Transverse colon (tissue), 4 donors: ENCODE data around the gene DLG5. TPM values are rescaled to one million over a fixed set of nuclear protein-coding genes. Genes with fewer than 3 reads are reported as not detected.

Source experiments
- DNase-seq: peaks from one replicate; pipeline ENCODE4 v3.0.0-alpha.2; 2019
- H3K27ac ChIP-seq, 4 donors: fragments of 200-600 bp; sonication (generic); 2 replicates each; pipeline ENCODE4 v1.5.1; 2016 to 2018; ENCODE audit warnings: inconsistent platforms in 4 of 4
- H3K27me3 ChIP-seq: fragments of 200-600 bp; sonication (generic); 2 replicates; pipeline ENCODE4 v1.5.1; 2017; ENCODE audit warnings: inconsistent platforms
- H3K36me3 ChIP-seq, 4 donors: fragments of 200-600 bp; sonication (generic); 2 replicates each; pipeline ENCODE4 v1.5.1; 2017 to 2019; ENCODE audit warnings: inconsistent platforms in 4 of 4
- H3K4me1 ChIP-seq, 4 donors: fragments of 200-600 bp; sonication (generic); 2 replicates each; pipeline ENCODE4 v1.5.1; 2017 to 2020; ENCODE audit warnings: inconsistent platforms in 4 of 4
- H3K4me3 ChIP-seq, 4 donors: fragments of 200-600 bp; sonication (generic); 1 replicate in 1 of 4; 2 replicates in 3 of 4; pipeline versions ENCODE4 v1.5.1 to v1.6.1; 2017 to 2019; ENCODE audit warnings: inconsistent platforms in 4 of 4
- H3K9me3 ChIP-seq, 2 donors: fragments of 200-600 bp; sonication (generic); 2 replicates each; pipeline ENCODE4 v1.5.1; 2017 to 2019; ENCODE audit warnings: inconsistent platforms in 2 of 2
- CTCF ChIP-seq, 5 experiments: fragments of 200-600 bp in 3 of 5; fragments of 450-650 bp in 2 of 5; sonication (generic) in 3 of 5; IDR thresholded peaks; 1 replicate in 2 of 5; 2 replicates in 3 of 5; pipeline ENCODE4 v1.5.1; 2016 to 2017; ENCODE audit warnings: antibody characterized with exemption in 5 of 5, inconsistent platforms in 3 of 5, mild to moderate bottlenecking in 2 of 5, moderate library complexity in 1 of 5
- EP300 ChIP-seq: sonication (generic); formaldehyde crosslinking; IDR thresholded peaks from one replicate; pipeline ENCODE4 v1.6.1; 2017; ENCODE audit warnings: antibody characterized with exemption, low read depth
- POLR2A ChIP-seq: fragments of 450-650 bp; IDR thresholded peaks from one replicate; pipeline ENCODE4 v1.6.1; 2016; ENCODE audit warnings: antibody characterized with exemption, mild to moderate bottlenecking, moderate library complexity
- POLR2AphosphoS5 ChIP-seq, 3 donors: sonication (generic); formaldehyde crosslinking; IDR thresholded peaks; one replicate each; pipeline ENCODE4 v1.6.1; 2016; ENCODE audit warnings: antibody characterized with exemption in 3 of 3
- WGBS, 2 donors: methylation state at CpG; one replicate each; pipeline ENCODE4 v1.1.5; 2018; ENCODE audit warnings: low coverage in 1 of 2; 5-methylcytosine and 5-hydroxymethylcytosine counted together
- in situ Hi-C, 4 donors: fragments of 200-750 bp; cut with MboI; loops; one replicate each; pipeline versions ENCODE4 v1.15.0 to v1.15.1; 2017; ENCODE audit warnings: low sequenced_read_pairs in 3 of 4, low pct_ligation_motif_present in 1 of 4, low pct_unique_long_range_greater_than_20kb in 1 of 4
- intact Hi-C: fragments of 100-400 bp; cut with DNase I; formaldehyde crosslinking; loops from one replicate; pipeline ENCODE4 v1.15.1; 2023; ENCODE audit warnings: low total_unique reads
- total RNA-seq, 4 donors: library from RNA; depleted of rRNA; stranded (reverse); fragments of >200 nt; gene quantifications; one replicate each; pipeline ENCODE4 v1.1.0, GENCODE V29; 2016

Gene DLG5
- total RNA-seq, 4 donors from 2014 or later, result 31.4 to 90.1 (median 44.6) TPM

- Histone ChIP-seq H3K27me3 (no peaks in the 10 kb centered on the region), H3K4me1 (peaks cover 0 to 6% (median 3%) of the 10 kb centered on the region in 4 donors), H3K36me3 (no peaks in the 10 kb centered on the region), H3K9me3 (peaks cover 0 to 7% of the 10 kb centered on the region in 2 donors), H3K27ac (no peak overlapping the region), H3K4me3 (no peak overlapping the region)
- TF ChIP-seq POLR2AphosphoS5 (IDR thresholded peaks at IDR 0.05) (no peak), POLR2A (no peak)
- in situ Hi-C loops (no loop called here), intact Hi-C loops (no loop called here)
- DNase-seq, result no peak
- WGBS, 2 donors, result 41 to 100% methylated on average over 1 to 2 of the region's 2 CpGs
Measured at GRCh38 chr10:77946084-77946483, 19.5 kb upstream of the DLG5 start.

GRCh38 chr10:77944519-77944918 is 18.0 kb upstream of the DLG5 start:
- Histone ChIP-seq H3K4me1 (peaks cover 0 to 11% (median 8%) of the 10 kb centered on the region in 4 donors), H3K27me3 (no peaks in the 10 kb centered on the region), H3K9me3 (no peaks in the 10 kb centered on the region), H3K36me3 (no peaks in the 10 kb centered on the region), H3K4me3 (no peak overlapping the region), H3K27ac (no peak overlapping the region)
- no peak for TF ChIP-seq POLR2A
- TF ChIP-seq POLR2AphosphoS5 (IDR thresholded peaks at IDR 0.05), result no peak
- no peak for TF ChIP-seq CTCF (IDR thresholded peaks at IDR 0.05)
- TF ChIP-seq EP300, result no peak
- no peak for DNase-seq
- 26 to 27% methylated on average over 3 to 4 of the region's 4 CpGs for WGBS, 2 donors
- intact Hi-C loops, result no loop called here
- in situ Hi-C loops, result no loop called here

- peaks cover 0 to 17% (median 11%) of the 10 kb centered on the region in 4 donors for H3K4me1 ChIP-seq
- in situ Hi-C loops, result no loop called here
- intact Hi-C loops, result no loop called here
- DNase-seq, result no peak
- TF ChIP-seq POLR2AphosphoS5 (IDR thresholded peaks at IDR 0.05), result peak in 2 of 3 donors; percentile 24 to 34
- no peak for TF ChIP-seq EP300
- H3K36me3 ChIP-seq, result no peaks in the 10 kb centered on the region
- no peaks in the 10 kb centered on the region for H3K9me3 ChIP-seq
- H3K27ac ChIP-seq, result peak overlapping the region in 2 of 4 donors; percentile 26 to 27
- no peaks in the 10 kb centered on the region for H3K27me3 ChIP-seq
- no peak overlapping the region for H3K4me3 ChIP-seq
- 61 to 79% methylated on average over 3 to 8 of the region's 8 CpGs for WGBS, 2 donors
Measured at GRCh38 chr10:77943121-77943901, 16.8 kb upstream of the DLG5 start.

- 86 to 97% methylated on average over 2 to 6 of the region's 6 CpGs for WGBS, 2 donors
- no peaks in the 10 kb centered on the region for H3K9me3 ChIP-seq
- in situ Hi-C loops (no loop called here), intact Hi-C loops (no loop called here)
- H3K4me3 ChIP-seq, result no peak overlapping the region
- H3K36me3 ChIP-seq, result no peaks in the 10 kb centered on the region
- no peaks in the 10 kb centered on the region for H3K27me3 ChIP-seq
- TF ChIP-seq POLR2A (no peak), POLR2AphosphoS5 (IDR thresholded peaks at IDR 0.05) (no peak), EP300 (no peak), CTCF (IDR thresholded peaks at IDR 0.05) (no peak)
- H3K4me1 ChIP-seq, result peaks cover 0 to 17% (median 11%) of the 10 kb centered on the region in 4 donors
- no peak overlapping the region for H3K27ac ChIP-seq
- DNase-seq, result no peak
Measured at GRCh38 chr10:77941790-77942189, 15.2 kb upstream of the DLG5 start.

GRCh38 chr10:77940627-77941026 is 14.1 kb upstream of the DLG5 start:
- no peak for DNase-seq
- intact Hi-C loops, result no loop called here
- H3K27ac ChIP-seq, result no peak overlapping the region

More at GRCh38 chr10:77940627-77941026, 14.1 kb upstream of the DLG5 start:
- in situ Hi-C loops, result no loop called here
- no peak overlapping the region for H3K4me3 ChIP-seq
- WGBS, 2 donors, result 59% methylated on average over 3 of the region's 3 CpGs; no CpG with 5 or more reads in 1 of the 2 donors
- TF ChIP-seq POLR2AphosphoS5 (IDR thresholded peaks at IDR 0.05) (no peak), EP300 (no peak)
- H3K27me3 ChIP-seq, result no peaks in the 10 kb centered on the region
- peaks cover 0 to 17% (median 11%) of the 10 kb centered on the region in 4 donors for H3K4me1 ChIP-seq
- H3K9me3 ChIP-seq, result no peaks in the 10 kb centered on the region
- no peaks in the 10 kb centered on the region for H3K36me3 ChIP-seq
